Astrocyte (in vitro differentiated cells and primary cell): ENCODE measurements around the gene IGDCC3. TPM values are rescaled to one million over a fixed set of nuclear protein-coding genes. Genes with fewer than 3 reads are reported as not detected.

Source experiments
- DNase-seq: peaks from one replicate; pipeline ENCODE4 v3.0.0-alpha.2; 2010; ENCODE audit warnings: low read depth
- FAIRE-seq: peaks from 2 replicates; lab custom pipeline; 2011; peaks lifted over from hg19 to GRCh38; lab: Jason Lieb, UNC
- H2AFZ ChIP-seq: 2 replicates; pipeline ENCODE4 v1.6.0; 2012; ENCODE audit warnings: low read depth, low read length, inconsistent platforms
- H3K27ac ChIP-seq: 2 replicates; pipeline ENCODE4 v1.5.1; 2011; ENCODE audit warnings: low read depth, low read length, inconsistent platforms
- H3K27me3 ChIP-seq: 2 replicates; pipeline ENCODE4 v1.6.0; 2011; ENCODE audit warnings: low read length, inconsistent platforms; ENCODE audit not compliant: insufficient read depth
- H3K36me3 ChIP-seq: 2 replicates; pipeline ENCODE4 v1.5.1; 2011; ENCODE audit warnings: low read length, inconsistent platforms; ENCODE audit not compliant: insufficient read depth
- H3K4me1 ChIP-seq: 2 replicates; pipeline ENCODE4 v1.5.1; 2011; ENCODE audit warnings: low read length, inconsistent platforms; ENCODE audit not compliant: insufficient read depth
- H3K4me2 ChIP-seq: 2 replicates; pipeline ENCODE4 v1.6.0; 2012; ENCODE audit warnings: low read length, inconsistent platforms
- H3K4me3 ChIP-seq: 2 replicates; pipeline ENCODE4 v1.5.1; 2011; ENCODE audit warnings: low read depth, mild to moderate bottlenecking, low read length, inconsistent platforms; ENCODE audit not compliant: insufficient read depth
- H3K79me2 ChIP-seq: 2 replicates; pipeline ENCODE4 v1.6.0; 2012; ENCODE audit warnings: mild to moderate bottlenecking, low read length, inconsistent platforms; ENCODE audit not compliant: insufficient read depth
- H3K9ac ChIP-seq: 2 replicates; pipeline ENCODE4 v1.6.0; 2012; ENCODE audit warnings: mild to moderate bottlenecking, low read length, inconsistent platforms
- H3K9me3 ChIP-seq: 2 replicates; pipeline ENCODE4 v1.5.1; 2012; ENCODE audit warnings: low read depth, mild to moderate bottlenecking, low read length, inconsistent platforms; ENCODE audit not compliant: insufficient read depth
- H4K20me1 ChIP-seq: 2 replicates; pipeline ENCODE4 v1.6.0; 2012; ENCODE audit warnings: low read length, inconsistent platforms; ENCODE audit not compliant: insufficient read depth
- H3K27ac Mint-ChIP-seq: one replicate; pipeline ENCODE4 v1.8.0; 2021; ENCODE audit warnings: mild to moderate bottlenecking, mixed read lengths; ENCODE audit not compliant: unreplicated experiment
- H3K27me3 Mint-ChIP-seq: one replicate; pipeline ENCODE4 v1.8.0; 2021; ENCODE audit warnings: low read depth, mixed read lengths; ENCODE audit not compliant: unreplicated experiment
- H3K36me3 Mint-ChIP-seq: one replicate; pipeline ENCODE4 v1.8.0; 2021; ENCODE audit warnings: low read depth, mixed read lengths; ENCODE audit not compliant: unreplicated experiment
- H3K4me1 Mint-ChIP-seq: one replicate; pipeline ENCODE4 v1.8.0; 2021; ENCODE audit warnings: low read depth, mixed read lengths; ENCODE audit not compliant: unreplicated experiment
- H3K4me3 Mint-ChIP-seq: one replicate; pipeline ENCODE4 v1.8.0; 2021; ENCODE audit warnings: mild to moderate bottlenecking, moderate library complexity, mixed read lengths; ENCODE audit not compliant: unreplicated experiment
- H3K9me3 Mint-ChIP-seq: one replicate; pipeline ENCODE4 v1.8.0; 2021; ENCODE audit warnings: mild to moderate bottlenecking, mixed read lengths; ENCODE audit not compliant: unreplicated experiment
- CTCF ChIP-seq: IDR thresholded peaks from 2 replicates; pipeline ENCODE4 v1.5.1; 2011; ENCODE audit warnings: low read depth, mild to moderate bottlenecking, inconsistent platforms, low read length, moderate library complexity; ENCODE audit not compliant: insufficient read depth
- EZH2 ChIP-seq: IDR thresholded peaks from 2 replicates; pipeline ENCODE4 v1.6.1; 2012; ENCODE audit warnings: mild to moderate bottlenecking, low read length, inconsistent platforms; ENCODE audit not compliant: insufficient read depth
- total RNA-seq: library from RNA; stranded (reverse); gene quantifications from 2 replicates; pipeline ENCODE4 v1.2.1, GENCODE V29; 2021

IGDCC3 gene
- total RNA-seq, 1 donor from 2014 or later, result 11.0 TPM

GRCh38 chr15:65278480-65278879 lies 99.3 kb downstream of the IGDCC3 start:
- no peak for FAIRE-seq
- Histone ChIP-seq H3K27ac (no peak overlapping the region), H3K4me3 (no peak overlapping the region), H2AFZ (no peak overlapping the region), H3K9me3 (no peaks in the 10 kb centered on the region), H3K79me2 (no peaks in the 10 kb centered on the region), H3K4me2 (no peak overlapping the region), H3K27me3 (no peaks in the 10 kb centered on the region), H4K20me1 (no peaks in the 10 kb centered on the region), H3K4me1 (peaks cover 6% of the 10 kb centered on the region), H3K9ac (no peak overlapping the region), H3K36me3 (no peaks in the 10 kb centered on the region)
- DNase-seq, result no peak
- Mint-ChIP-seq H3K27me3 (peaks cover 11% of the 10 kb centered on the region), H3K4me3 (no peak overlapping the region), H3K36me3 (peaks cover 7% of the 10 kb centered on the region), H3K9me3 (no peaks in the 10 kb centered on the region), H3K27ac (no peak overlapping the region), H3K4me1 (peaks cover 11% of the 10 kb centered on the region)
- TF ChIP-seq CTCF, result no peak
- no peak for TF ChIP-seq EZH2

Other genes with a start within 250 kb of the IGDCC3 start
- gene PDCD7, start 244.2 kb downstream of the IGDCC3 start, total RNA-seq, result 12.3 and 15.0 TPM in 2 replicates
- gene CLPX, start 192.7 kb downstream of the IGDCC3 start, total RNA-seq, result 45.2 and 48.8 TPM in 2 replicates
- gene CILP, start 166.5 kb downstream of the IGDCC3 start, total RNA-seq, result 1.1 and 3.6 TPM in 2 replicates
- 2.7 and 4.7 TPM in 2 replicates for gene PARP16, start 91.1 kb downstream of the IGDCC3 start, total RNA-seq
- gene RNU5A-1, start 82.0 kb downstream of the IGDCC3 start, total RNA-seq, result not detected in 2 replicates
- 11.7 TPM in 1 of 2 replicates, not detected in the other for gene RNU5B-1, start 73.3 kb downstream of the IGDCC3 start, total RNA-seq
- gene IGDCC4, start 44.9 kb upstream of the IGDCC3 start, total RNA-seq, result 28.1 and 30.7 TPM in 2 replicates
- 25.7 and 29.5 TPM in 2 replicates for gene DPP8, start 139.7 kb upstream of the IGDCC3 start, total RNA-seq
- gene HACD3, start 152.5 kb upstream of the IGDCC3 start, total RNA-seq, result 122 and 129 TPM in 2 replicates
- gene INTS14, start 233.1 kb upstream of the IGDCC3 start, total RNA-seq, result 24.2 and 24.4 TPM in 2 replicates
- 10.3 and 12.4 TPM in 2 replicates for gene SLC24A1, start 243.9 kb upstream of the IGDCC3 start, total RNA-seq